Retinal pigment epithelial cell (primary cell): ENCODE data around the gene COL6A2.

ENCODE experiments used
- DNase-seq: peaks from one replicate; pipeline ENCODE4 v3.0.0-alpha.2; 2010; ENCODE audit warnings: low read depth
- H3K4me3 ChIP-seq: 2 replicates; pipeline ENCODE4 v1.5.1; 2011; ENCODE audit warnings: mild to moderate bottlenecking, low read length, control low read depth, moderate library complexity
- CTCF ChIP-seq: conservative IDR thresholded peaks from 2 replicates; pipeline ENCODE4 v1.5.1; 2011; ENCODE audit warnings: low read depth, low read length, control low read depth, inconsistent platforms

COL6A2 gene

GRCh38 chr21:46154155-46154954 is 56.4 kb downstream of the COL6A2 start:
- no peak for DNase-seq
- TF ChIP-seq CTCF, result no peak
- H3K4me3 ChIP-seq, result no peak overlapping the region

GRCh38 chr21:46154955-46155513 is 57.1 kb downstream of the COL6A2 start:
- no peak for TF ChIP-seq CTCF

GRCh38 chr21:46155514-46156377 is 57.8 kb downstream of the COL6A2 start, which contains the start of gene FTCD:
FTCD (minus strand) TSS chr21:46155579; CDS start chr21:46155523, 56 bp downstream.
- no peak for TF ChIP-seq CTCF
- no peak for DNase-seq
- H3K4me3 ChIP-seq, result no peak within 1 kb of the TSS

More at GRCh38 chr21:46154955-46155513, 57.1 kb downstream of the COL6A2 start:
- DNase-seq, result no peak
- H3K4me3 ChIP-seq, result no peak overlapping the region

- DNase-seq, result no peak
- H3K4me3 ChIP-seq, result no peak overlapping the region
- no peak for TF ChIP-seq CTCF
Observed at GRCh38 chr21:46156378-46156645, 58.4 kb downstream of the COL6A2 start.

GRCh38 chr21:46156678-46157077 is 58.8 kb downstream of the COL6A2 start:
- no peak for TF ChIP-seq CTCF
- DNase-seq, result no peak
- H3K4me3 ChIP-seq, result no peak overlapping the region

- no peak overlapping the region for H3K4me3 ChIP-seq
- TF ChIP-seq CTCF, result no peak
- no peak for DNase-seq
Observed at GRCh38 chr21:46157396-46157986, 59.6 kb downstream of the COL6A2 start.
